OCI-LY3 (cell line): Measurements from ENCODE around the gene JARID2.

Experiments
- H2AFZ ChIP-seq: fragments of 200-600, 300-600 bp; shearing (Covaris generic); 2 replicates; pipeline ENCODE4 v1.6.0; 2014; ENCODE audit warnings: antibody characterized with exemption, low read depth, low read length
- H3K27ac ChIP-seq: fragments of 200-600, 300-600 bp; sonication (generic); 2 replicates; pipeline ENCODE4 v1.5.1; 2014; ENCODE audit warnings: mild to moderate bottlenecking, low read length, moderate library complexity, mixed read lengths
- H3K27me3 ChIP-seq: fragments of 200-600, 300-600 bp; sonication (generic); 2 replicates; pipeline ENCODE4 v1.6.1; 2014; ENCODE audit warnings: low read depth, low read length, mixed read lengths
- H3K36me3 ChIP-seq: fragments of 200-600, 300-600 bp; sonication (generic); replicated peaks from 2 replicates; pipeline ENCODE3; 2014; ENCODE audit warnings: low read depth, low read length, mixed read lengths
- H3K4me1 ChIP-seq: fragments of 300-600, 200-600 bp; sonication (generic); 2 replicates; pipeline ENCODE4 v1.6.1; 2014; ENCODE audit warnings: low read length, mixed read lengths
- H3K4me2 ChIP-seq: fragments of 200-600, 300-600 bp; sonication (generic); 2 replicates; pipeline ENCODE4 v1.6.1; 2014; ENCODE audit warnings: low read length, mixed read lengths
- H3K4me3 ChIP-seq: fragments of 300-600, 200-600 bp; sonication (generic); 2 replicates; pipeline ENCODE4 v1.5.1; 2014; ENCODE audit warnings: antibody characterized with exemption, mild to moderate bottlenecking, low read length, moderate library complexity
- H3K79me2 ChIP-seq: fragments of 300-600, 200-600 bp; shearing (Covaris generic); 2 replicates; pipeline ENCODE4 v1.6.1; 2014; ENCODE audit warnings: mild to moderate bottlenecking, low read length, mixed read lengths
- H3K9ac ChIP-seq: fragments of 300-600, 200-600 bp; shearing (Covaris generic); 2 replicates; pipeline ENCODE4 v1.6.0; 2014; ENCODE audit warnings: mild to moderate bottlenecking, low read length, moderate library complexity
- H3K9me3 ChIP-seq: fragments of 200-600, 300-600 bp; shearing (Covaris generic); 2 replicates; pipeline ENCODE4 v1.6.1; 2014; ENCODE audit warnings: low read length, mixed read lengths; ENCODE audit not compliant: insufficient read depth
- H4K20me1 ChIP-seq: fragments of 200-600, 300-600 bp; sonication (generic); 2 replicates; pipeline ENCODE4 v1.6.1; 2016; ENCODE audit warnings: low read length, mixed read lengths; ENCODE audit not compliant: insufficient read depth
- EZH2phosphoT487 ChIP-seq: fragments of 200-600 bp; shearing (Covaris generic); IDR thresholded peaks from 2 replicates; pipeline ENCODE4 v1.6.1; 2018; ENCODE audit warnings: antibody characterized with exemption, mixed run types, low read depth
- TF ChIP-seq, protein P1 (sequence below): fragments of 200-600, 300-600 bp; sonication (generic); IDR thresholded peaks from 2 replicates; pipeline ENCODE4 v1.5.1; 2014; ENCODE audit warnings: antibody characterized with exemption, low read length, low read depth

Gene JARID2

GRCh38 chr6:15395087-15395486, 149.2 kb downstream of the JARID2 start:
- Histone ChIP-seq H3K9me3 (no peaks in the 10 kb centered on the region), H2AFZ (no peak overlapping the region), H3K9ac (no peak overlapping the region), H3K4me3 (no peak overlapping the region), H3K27ac (no peak overlapping the region), H3K4me2 (no peak overlapping the region), H4K20me1 (peaks cover 61% of the 10 kb centered on the region), H3K36me3 (no peaks in the 10 kb centered on the region), H3K4me1 (peaks cover 14% of the 10 kb centered on the region), H3K79me2 (peaks cover 77% of the 10 kb centered on the region), H3K27me3 (no peaks in the 10 kb centered on the region)
- no peak for TF ChIP-seq EZH2phosphoT487
- TF ChIP-seq, protein P1, sequence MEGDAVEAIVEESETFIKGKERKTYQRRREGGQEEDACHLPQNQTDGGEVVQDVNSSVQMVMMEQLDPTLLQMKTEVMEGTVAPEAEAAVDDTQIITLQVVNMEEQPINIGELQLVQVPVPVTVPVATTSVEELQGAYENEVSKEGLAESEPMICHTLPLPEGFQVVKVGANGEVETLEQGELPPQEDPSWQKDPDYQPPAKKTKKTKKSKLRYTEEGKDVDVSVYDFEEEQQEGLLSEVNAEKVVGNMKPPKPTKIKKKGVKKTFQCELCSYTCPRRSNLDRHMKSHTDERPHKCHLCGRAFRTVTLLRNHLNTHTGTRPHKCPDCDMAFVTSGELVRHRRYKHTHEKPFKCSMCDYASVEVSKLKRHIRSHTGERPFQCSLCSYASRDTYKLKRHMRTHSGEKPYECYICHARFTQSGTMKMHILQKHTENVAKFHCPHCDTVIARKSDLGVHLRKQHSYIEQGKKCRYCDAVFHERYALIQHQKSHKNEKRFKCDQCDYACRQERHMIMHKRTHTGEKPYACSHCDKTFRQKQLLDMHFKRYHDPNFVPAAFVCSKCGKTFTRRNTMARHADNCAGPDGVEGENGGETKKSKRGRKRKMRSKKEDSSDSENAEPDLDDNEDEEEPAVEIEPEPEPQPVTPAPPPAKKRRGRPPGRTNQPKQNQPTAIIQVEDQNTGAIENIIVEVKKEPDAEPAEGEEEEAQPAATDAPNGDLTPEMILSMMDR, result no peak

- TF ChIP-seq, protein P1, result no peak
- no peak for TF ChIP-seq EZH2phosphoT487
- Histone ChIP-seq H3K79me2 (peaks cover 72% of the 10 kb centered on the region), H4K20me1 (peaks cover 50% of the 10 kb centered on the region)
These were observed 150.9 kb downstream of the JARID2 start for GRCh38 chr6:15396808-15397207.

GRCh38 chr6:15398633-15399275, 152.9 kb downstream of the JARID2 start:
- Histone ChIP-seq H3K9me3 (no peaks in the 10 kb centered on the region), H3K4me2 (peak overlapping the region; percentile 61), H2AFZ (no peak overlapping the region), H3K79me2 (peaks cover 71% of the 10 kb centered on the region), H3K4me3 (peak overlapping the region; percentile 32), H3K4me1 (peaks cover 12% of the 10 kb centered on the region), H4K20me1 (peaks cover 52% of the 10 kb centered on the region), H3K27me3 (no peaks in the 10 kb centered on the region), H3K27ac (no peak overlapping the region), H3K36me3 (no peaks in the 10 kb centered on the region), H3K9ac (0 out of 2 replicates have a peak overlapping the region, but pooled peaks have one; percentile 13)
- TF ChIP-seq EZH2phosphoT487, result no peak
- TF ChIP-seq, protein P1, result no peak

More at GRCh38 chr6:15396808-15397207, 150.9 kb downstream of the JARID2 start:
- no peaks in the 10 kb centered on the region for H3K36me3 ChIP-seq
- H3K9me3 ChIP-seq, result no peaks in the 10 kb centered on the region
- H3K9ac ChIP-seq, result no peak overlapping the region
- H3K4me1 ChIP-seq, result peaks cover 12% of the 10 kb centered on the region
- H3K27me3 ChIP-seq, result no peaks in the 10 kb centered on the region
- no peak overlapping the region for H3K4me3 ChIP-seq
- H3K4me2 ChIP-seq, result no peak overlapping the region
- H3K27ac ChIP-seq, result no peak overlapping the region
- H2AFZ ChIP-seq, result no peak overlapping the region

- Histone ChIP-seq H3K27ac (no peak overlapping the region), H4K20me1 (peaks cover 61% of the 10 kb centered on the region), H3K9me3 (no peaks in the 10 kb centered on the region), H3K4me1 (peaks cover 12% of the 10 kb centered on the region), H3K4me2 (no peak overlapping the region), H2AFZ (no peak overlapping the region), H3K27me3 (no peaks in the 10 kb centered on the region), H3K4me3 (no peak overlapping the region), H3K79me2 (peaks cover 74% of the 10 kb centered on the region), H3K36me3 (no peaks in the 10 kb centered on the region), H3K9ac (no peak overlapping the region)
- TF ChIP-seq, protein P1, result no peak
- TF ChIP-seq EZH2phosphoT487, result no peak
These were observed 154.0 kb downstream of the JARID2 start for GRCh38 chr6:15399641-15400470.
